Activated T-cell treated with anti-CD3 and anti-CD28 coated beads, Interleukin-2, amount 50 U/mL, for 24 hours (primary cell): ENCODE data around the gene MRPL30.
"Not testable (repeated sequence)": the region's sequence is repeated elsewhere in the genome, so short reads cannot be mapped to it uniquely, and the experiment has no call there.

Source experiments
- DNase-seq: peaks from one replicate; pipeline ENCODE4 v3.0.0-alpha.2; 2020
- H3K27ac Mint-ChIP-seq: 2 replicates; pipeline ENCODE4 v1.8.0; 2020; ENCODE audit warnings: mild to moderate bottlenecking, mixed read lengths
- H3K27me3 Mint-ChIP-seq: 2 replicates; pipeline ENCODE4 v1.8.0; 2020; ENCODE audit warnings: mixed read lengths
- H3K36me3 Mint-ChIP-seq: 2 replicates; pipeline ENCODE4 v1.8.0; 2020; ENCODE audit warnings: low read depth, mixed read lengths
- H3K4me1 Mint-ChIP-seq: 2 replicates; pipeline ENCODE4 v1.8.0; 2020; ENCODE audit warnings: low read depth, mixed read lengths
- H3K4me3 Mint-ChIP-seq: 2 replicates; pipeline ENCODE4 v1.8.0; 2020; ENCODE audit warnings: mild to moderate bottlenecking, moderate library complexity, mixed read lengths
- H3K9me3 Mint-ChIP-seq: 2 replicates; pipeline ENCODE4 v1.8.0; 2020; ENCODE audit warnings: mixed read lengths

Gene MRPL30

DNA sequence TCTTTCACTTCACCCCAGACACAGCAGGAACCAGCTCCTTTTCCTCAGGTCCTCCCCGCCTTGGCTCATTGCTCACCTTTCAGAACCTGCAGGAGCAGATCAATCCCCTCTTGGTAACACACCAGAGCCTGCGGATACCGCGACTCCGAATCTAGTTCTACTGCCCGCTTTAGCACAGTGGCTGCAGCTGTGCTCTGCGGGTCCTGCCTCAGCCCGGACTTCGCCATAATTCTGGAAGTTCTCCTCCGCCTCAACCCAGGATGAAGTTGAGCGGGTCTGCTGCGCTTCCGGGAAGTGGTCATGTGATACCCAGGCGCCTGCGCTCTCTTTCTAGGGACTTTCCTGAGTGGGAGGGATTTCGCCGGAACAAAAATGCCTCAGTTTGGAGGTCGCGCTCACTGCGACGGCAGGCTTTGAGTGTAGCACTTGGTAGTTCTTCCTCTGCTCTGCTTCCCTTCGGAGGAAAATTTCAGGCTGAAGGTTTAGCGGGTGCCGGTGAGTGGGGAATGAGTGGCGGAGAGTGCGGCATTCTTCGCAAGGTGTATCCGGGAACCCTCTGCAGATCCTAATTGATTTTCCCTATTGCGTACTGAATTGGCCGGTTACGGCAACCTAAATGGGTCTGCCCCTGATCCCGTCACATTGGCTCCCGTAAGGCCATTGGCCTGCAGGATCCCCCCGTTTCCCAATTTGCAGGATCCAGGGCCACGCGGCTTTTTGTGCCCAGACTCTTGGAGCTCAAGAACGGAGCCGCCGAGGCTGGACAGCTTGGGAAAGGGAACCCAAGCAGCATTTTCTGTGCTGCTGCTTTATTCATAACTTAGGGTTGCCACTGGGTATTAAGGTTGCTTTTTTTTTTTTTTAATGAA lies at the start of gene MRPL30, which contains the start of gene MITD1:
Gene MRPL30 (plus strand): TSS at position 430 of the 869 bp plus-strand sequence. CDS start 5,020 bp downstream, outside the sequence.
Gene MITD1 (minus strand): TSS at position 304 of the 869 bp plus-strand sequence. CDS start 77 bp downstream, at position 227.
- peak; percentile 90 for DNase-seq
- Mint-ChIP-seq H3K36me3 (peaks cover 52% of the 10 kb centered on the region), H3K9me3 (no peaks in the 10 kb centered on the region), H3K4me1 (peaks cover 63% of the 10 kb centered on the region), H3K4me3 (peak within 1 kb of the TSS; percentile 100), H3K27me3 (no peaks in the 10 kb centered on the region), H3K27ac (peak within 1 kb of the TSS; percentile 100)

GRCh38 chr2:99135044-99135556 lies 45.9 kb upstream of the MRPL30 start:
- not testable (repeated sequence) for H3K4me3 Mint-ChIP-seq, H3K27ac Mint-ChIP-seq, H3K4me1 Mint-ChIP-seq, H3K27me3 Mint-ChIP-seq, DNase-seq
- H3K9me3 Mint-ChIP-seq, result peaks cover 31% of the 10 kb centered on the region
- H3K36me3 Mint-ChIP-seq, result peaks cover 52% of the 10 kb centered on the region

GRCh38 chr2:99139003-99139402 lies 42.0 kb upstream of the MRPL30 start:
- Mint-ChIP-seq H3K36me3 (peaks cover 33% of the 10 kb centered on the region), H3K4me3 (no peak overlapping the region), H3K9me3 (peaks cover 6% of the 10 kb centered on the region), H3K27ac (no peak overlapping the region), H3K4me1 (peaks cover 24% of the 10 kb centered on the region), H3K27me3 (no peaks in the 10 kb centered on the region)
- DNase-seq, result no peak

GRCh38 chr2:99140056-99140859 lies 40.7 kb upstream of the MRPL30 start:
- no peak for DNase-seq
- Mint-ChIP-seq H3K27me3 (no peaks in the 10 kb centered on the region), H3K27ac (peak overlapping the region; percentile 96), H3K4me3 (peak overlapping the region; percentile 96), H3K9me3 (peaks cover 3% of the 10 kb centered on the region), H3K36me3 (peaks cover 22% of the 10 kb centered on the region), H3K4me1 (peaks cover 24% of the 10 kb centered on the region)

GRCh38 chr2:99140860-99141109 lies 40.2 kb upstream of the MRPL30 start:
- peaks cover 18% of the 10 kb centered on the region for H3K36me3 Mint-ChIP-seq
- H3K27ac Mint-ChIP-seq, result peak overlapping the region; percentile 96
- no peaks in the 10 kb centered on the region for H3K27me3 Mint-ChIP-seq
- no peak for DNase-seq
- H3K9me3 Mint-ChIP-seq, result peaks cover 3% of the 10 kb centered on the region
- peaks cover 24% of the 10 kb centered on the region for H3K4me1 Mint-ChIP-seq
- H3K4me3 Mint-ChIP-seq, result peak overlapping the region; percentile 96

- H3K27me3 Mint-ChIP-seq, result no peaks in the 10 kb centered on the region
- H3K9me3 Mint-ChIP-seq, result peaks cover 3% of the 10 kb centered on the region
- peaks cover 24% of the 10 kb centered on the region for H3K4me1 Mint-ChIP-seq
- peaks cover 16% of the 10 kb centered on the region for H3K36me3 Mint-ChIP-seq
- DNase-seq, result peak; percentile 99
- H3K4me3 Mint-ChIP-seq, result peak within 1 kb of the TSS; percentile 96
- peak within 1 kb of the TSS; percentile 96 for H3K27ac Mint-ChIP-seq
These were observed 39.6 kb upstream of the MRPL30 start, which contains the start of gene C2orf15 for GRCh38 chr2:99141110-99142108. Gene C2orf15, plus strand, starts transcription at chr2:99141707. Its CDS starts 8,852 bp downstream, at chr2:99150559.

DNA sequence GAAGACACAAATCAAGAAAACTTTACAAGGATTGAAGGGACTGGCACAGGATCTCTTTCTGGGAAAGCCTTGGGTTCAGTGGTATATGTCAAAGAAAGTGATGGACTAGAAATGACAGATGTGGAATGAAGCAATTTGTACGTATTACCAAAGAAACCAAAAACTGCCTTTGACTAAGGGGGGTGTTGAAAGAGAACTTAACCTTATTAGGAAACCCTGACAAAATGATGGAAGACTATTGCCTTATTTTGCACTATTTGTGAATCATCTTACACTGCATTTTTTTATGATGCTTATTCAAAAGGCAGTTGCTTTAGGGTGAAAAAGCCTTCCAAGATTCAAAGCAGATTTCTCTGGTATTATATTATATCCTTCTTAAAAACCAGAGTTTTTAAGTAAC lies 30.3 kb upstream of the MRPL30 start:
- Mint-ChIP-seq H3K27me3 (no peaks in the 10 kb centered on the region), H3K4me1 (peaks cover 10% of the 10 kb centered on the region), H3K27ac (peak overlapping the region; percentile 44), H3K4me3 (no peak overlapping the region), H3K36me3 (peaks cover 25% of the 10 kb centered on the region), H3K9me3 (no peaks in the 10 kb centered on the region)
- no peak for DNase-seq

- Mint-ChIP-seq H3K4me1 (peaks cover 25% of the 10 kb centered on the region), H3K27ac (no peak overlapping the region), H3K27me3 (no peaks in the 10 kb centered on the region), H3K9me3 (no peaks in the 10 kb centered on the region), H3K36me3 (peaks cover 36% of the 10 kb centered on the region), H3K4me3 (no peak overlapping the region)
- DNase-seq, result no peak
These were observed 28.6 kb upstream of the MRPL30 start for GRCh38 chr2:99152199-99152895.

GRCh38 chr2:99153921-99154604 lies 26.9 kb upstream of the MRPL30 start:
- Mint-ChIP-seq H3K36me3 (peaks cover 45% of the 10 kb centered on the region), H3K9me3 (no peaks in the 10 kb centered on the region), H3K27me3 (no peaks in the 10 kb centered on the region), H3K4me1 (peaks cover 33% of the 10 kb centered on the region), H3K4me3 (no peak overlapping the region), H3K27ac (peak overlapping the region; percentile 97)
- DNase-seq, result no peak

DNA sequence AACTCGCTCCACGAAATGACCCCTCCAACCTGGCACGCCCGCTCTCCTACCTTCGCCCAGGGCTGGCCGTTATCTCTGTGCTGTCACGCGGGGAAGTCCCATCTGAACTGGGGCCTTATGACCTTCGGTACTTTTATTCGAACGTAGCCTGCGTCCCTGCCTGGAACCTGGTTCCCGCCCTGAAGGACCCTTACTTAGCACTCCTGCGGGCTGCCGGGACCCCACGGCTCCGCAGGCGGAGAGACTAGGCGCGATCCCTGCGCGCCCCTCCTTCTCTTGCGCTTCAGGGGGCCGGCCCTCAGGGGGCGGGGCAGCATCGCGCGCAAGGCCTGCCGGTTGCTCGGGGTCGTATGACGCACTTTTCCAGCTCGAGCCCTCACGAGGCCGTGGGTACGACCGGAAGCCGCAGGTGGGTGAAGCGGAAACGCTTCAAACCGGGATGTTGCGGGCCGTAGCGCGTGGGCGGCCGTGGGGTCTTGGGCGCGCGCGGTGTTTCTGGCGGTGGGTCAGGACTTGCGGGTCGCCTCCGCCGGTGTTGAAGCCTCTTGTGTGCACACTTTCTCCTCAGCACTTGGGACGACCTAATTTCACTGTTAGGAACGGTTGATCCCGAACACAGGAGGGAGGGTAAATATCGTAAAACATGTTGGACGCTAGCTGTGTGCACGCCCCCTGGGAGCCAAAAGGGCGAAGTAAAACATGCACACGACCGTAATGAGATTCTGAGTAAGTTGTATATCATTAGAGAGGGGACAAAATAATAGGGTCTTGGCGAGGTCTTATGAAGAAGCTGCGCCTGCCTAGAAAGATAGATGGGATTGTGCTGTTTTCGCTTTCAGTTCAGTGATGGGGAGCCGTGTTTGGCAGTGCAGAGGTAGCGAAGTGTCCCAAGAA lies 26.1 kb upstream of the MRPL30 start, which contains the start of the genes LIPT1 and TSGA10:
Gene LIPT1 (plus strand): TSS at position 325 of the 894 bp plus-strand sequence. CDS start 6,991 bp downstream, outside the sequence.
Gene TSGA10 (minus strand): TSS at position 300 of the 894 bp plus-strand sequence. CDS start 45,503 bp downstream, outside the sequence.
- Mint-ChIP-seq H3K27me3 (no peaks in the 10 kb centered on the region), H3K4me1 (peaks cover 38% of the 10 kb centered on the region), H3K9me3 (no peaks in the 10 kb centered on the region), H3K36me3 (peaks cover 54% of the 10 kb centered on the region), H3K4me3 (no peak within 1 kb of the TSS), H3K27ac (peak within 1 kb of the TSS; percentile 97)
- peak; percentile 94 for DNase-seq

DNA sequence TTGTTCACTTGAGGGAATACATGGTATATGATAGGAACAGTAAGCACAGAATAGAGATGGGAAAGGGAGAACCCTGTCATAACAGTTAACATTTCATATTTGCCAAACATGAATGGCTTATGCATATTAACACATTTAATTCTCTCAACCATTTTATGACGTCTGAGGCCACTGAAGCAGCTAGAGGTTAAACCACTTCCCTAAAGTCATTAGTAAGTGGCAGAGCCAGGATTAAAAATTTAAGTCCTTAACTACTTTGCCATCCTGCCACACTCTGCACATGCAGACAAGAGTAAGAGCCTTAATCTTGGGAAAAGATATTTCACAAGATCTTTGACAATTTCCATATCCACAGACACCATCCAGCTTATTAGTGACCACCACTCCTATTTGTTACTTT lies 24.1 kb upstream of the MRPL30 start:
- no peak overlapping the region for H3K4me3 Mint-ChIP-seq
- H3K27me3 Mint-ChIP-seq, result no peaks in the 10 kb centered on the region
- H3K36me3 Mint-ChIP-seq, result peaks cover 58% of the 10 kb centered on the region
- DNase-seq, result no peak
- H3K4me1 Mint-ChIP-seq, result peaks cover 33% of the 10 kb centered on the region
- peak overlapping the region; percentile 74 for H3K27ac Mint-ChIP-seq
- H3K9me3 Mint-ChIP-seq, result no peaks in the 10 kb centered on the region

DNA sequence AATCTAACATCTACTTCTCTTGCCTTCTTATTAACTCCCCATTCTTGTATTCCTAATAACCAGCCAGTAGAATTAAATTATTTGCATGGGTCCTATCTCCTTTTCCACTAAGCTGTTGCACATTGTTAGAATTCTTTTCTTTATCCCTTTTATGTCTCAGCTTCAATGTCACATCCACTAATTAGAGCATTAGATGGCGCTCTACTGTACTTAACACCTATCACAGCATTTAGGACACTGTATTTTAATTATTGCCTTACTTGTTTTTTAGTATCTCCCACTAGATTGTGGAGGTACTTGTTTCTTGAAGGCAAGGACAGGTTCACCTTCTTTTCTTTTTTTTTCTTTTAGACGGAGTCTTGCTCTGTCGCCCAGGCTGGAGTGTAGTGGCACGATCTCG lies 22.4 kb upstream of the MRPL30 start:
- no peak overlapping the region for H3K27ac Mint-ChIP-seq
- H3K4me1 Mint-ChIP-seq, result peaks cover 33% of the 10 kb centered on the region
- DNase-seq, result no peak
- no peaks in the 10 kb centered on the region for H3K27me3 Mint-ChIP-seq
- H3K36me3 Mint-ChIP-seq, result peaks cover 70% of the 10 kb centered on the region
- no peaks in the 10 kb centered on the region for H3K9me3 Mint-ChIP-seq
- H3K4me3 Mint-ChIP-seq, result no peak overlapping the region
